ENCODE results near the gene ARHGAP15.

The ARHGAP15 gene

DNA sequence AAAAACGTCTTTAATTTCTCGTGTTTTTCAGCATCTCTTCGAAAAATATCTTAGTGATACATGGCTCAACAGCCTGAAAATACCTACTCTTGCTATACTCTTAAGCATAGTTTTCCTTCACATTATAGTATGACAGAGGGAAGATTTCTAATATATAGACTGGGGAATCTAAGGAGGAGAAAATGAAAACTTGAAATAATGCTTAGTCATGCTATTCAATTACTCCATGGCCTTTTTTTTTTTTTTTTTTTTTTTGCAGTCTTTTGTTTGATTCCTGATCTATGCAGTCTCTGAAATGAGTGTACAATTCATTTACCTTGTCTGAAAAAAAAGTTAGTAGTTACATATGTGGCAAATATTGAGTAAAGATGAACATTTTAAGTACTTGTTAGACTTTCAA, 337.8 kb downstream of the ARHGAP15 start:
- DNase-seq = no peak

DNA sequence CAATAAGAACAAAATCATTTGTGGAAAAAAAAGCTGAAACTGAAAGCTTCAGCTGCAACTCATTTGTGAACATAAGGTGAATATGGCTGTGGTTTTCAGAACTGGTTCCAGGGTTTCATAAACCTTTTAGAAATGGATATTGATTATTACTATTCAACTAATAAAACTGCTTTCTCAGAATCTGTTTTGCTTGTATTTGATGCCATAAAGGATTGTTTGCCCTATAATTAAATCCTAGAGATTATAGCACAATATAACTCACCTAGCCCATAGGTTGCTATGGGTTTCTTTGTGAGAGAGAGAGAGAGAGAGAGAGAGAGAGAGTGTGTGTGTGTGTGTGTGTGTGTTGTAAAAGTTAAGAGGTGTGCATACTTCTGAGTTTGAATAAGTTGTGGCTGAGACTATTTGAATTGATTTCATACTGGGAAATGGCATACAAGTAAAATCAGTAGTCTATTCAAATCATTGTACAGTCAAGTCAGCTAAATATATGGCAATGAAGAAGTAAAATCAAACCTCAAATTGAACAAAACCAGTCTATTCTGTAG, 339.2 kb downstream of the ARHGAP15 start:
- DNase-seq = no peak

DNA sequence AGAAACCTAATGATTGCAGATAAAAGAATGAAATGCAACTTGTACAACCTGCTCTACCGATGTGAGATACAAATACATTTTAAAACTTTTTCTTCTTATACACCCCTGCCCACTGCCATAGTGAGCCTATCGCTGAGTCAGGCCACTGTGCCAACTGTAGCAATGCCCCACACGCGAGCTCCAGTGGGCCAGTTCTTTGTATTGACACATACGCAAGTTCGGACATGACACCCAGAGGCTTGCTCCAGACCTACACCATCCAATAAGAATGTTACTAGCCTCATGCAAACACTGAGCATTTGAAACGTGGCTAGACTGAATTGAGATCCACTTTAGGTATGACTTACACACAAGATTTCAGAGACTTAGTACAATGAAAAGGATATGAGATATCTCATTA, 340.1 kb downstream of the ARHGAP15 start:
- no peak for DNase-seq

DNA sequence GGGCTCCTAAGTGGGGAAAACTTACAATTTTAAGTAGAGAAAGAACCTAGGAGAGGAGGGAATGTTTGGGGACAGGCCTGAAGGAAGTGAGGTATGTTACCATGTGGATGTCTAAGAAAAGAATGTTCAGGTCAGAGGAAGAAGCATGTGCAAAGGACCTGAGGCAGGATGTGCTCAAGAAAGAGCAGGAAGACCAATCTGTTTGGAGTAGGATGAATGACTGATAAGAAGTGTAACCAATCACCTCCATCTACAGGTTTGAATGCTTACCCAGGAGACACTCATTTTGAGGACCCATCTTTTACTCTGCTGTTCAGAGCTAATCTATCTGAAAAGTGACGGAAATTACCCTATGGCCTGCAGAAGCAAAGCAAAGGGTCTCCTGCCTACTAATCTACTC, 342.3 kb downstream of the ARHGAP15 start:
- no peak for DNase-seq

DNA sequence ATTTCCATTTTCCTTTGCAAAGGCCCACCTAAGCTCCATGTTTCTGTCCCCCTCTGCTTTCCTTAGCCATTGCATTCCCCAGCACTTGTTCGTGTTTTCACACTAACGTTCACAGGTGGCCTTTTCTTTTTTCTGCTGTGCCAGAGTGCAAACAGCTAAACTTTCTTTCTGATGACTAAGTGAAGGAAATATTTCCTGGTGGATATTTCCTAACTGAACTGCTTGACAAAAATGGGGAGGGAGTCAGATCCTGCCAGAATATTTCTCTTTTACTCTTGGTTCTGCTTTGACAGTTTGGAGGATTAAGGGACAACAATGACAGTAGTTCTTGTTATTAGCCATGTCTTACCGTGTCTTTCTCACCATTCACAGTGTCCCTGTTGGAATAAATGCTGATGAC, 344.0 kb downstream of the ARHGAP15 start:
- DNase-seq = no peak

DNA sequence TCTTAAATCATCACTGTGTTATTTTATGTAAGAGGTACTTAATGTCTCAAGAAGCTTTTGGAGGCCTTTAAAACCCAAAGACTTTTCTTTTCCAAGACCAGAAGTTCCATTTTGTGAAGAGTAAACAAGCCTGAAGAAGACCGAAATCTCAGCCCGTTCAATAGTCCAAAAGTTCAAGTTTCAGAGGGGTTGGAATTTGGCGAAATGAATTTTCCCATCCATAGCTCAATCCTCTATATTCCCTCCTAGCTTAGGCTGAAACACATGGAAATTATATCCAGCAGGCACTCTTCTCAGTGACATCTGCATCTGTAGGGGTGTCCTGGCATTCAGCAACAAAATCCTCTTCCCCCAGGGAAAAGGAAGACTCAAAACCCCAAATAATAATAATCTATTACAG, 344.6 kb downstream of the ARHGAP15 start:
- DNase-seq = no peak

DNA sequence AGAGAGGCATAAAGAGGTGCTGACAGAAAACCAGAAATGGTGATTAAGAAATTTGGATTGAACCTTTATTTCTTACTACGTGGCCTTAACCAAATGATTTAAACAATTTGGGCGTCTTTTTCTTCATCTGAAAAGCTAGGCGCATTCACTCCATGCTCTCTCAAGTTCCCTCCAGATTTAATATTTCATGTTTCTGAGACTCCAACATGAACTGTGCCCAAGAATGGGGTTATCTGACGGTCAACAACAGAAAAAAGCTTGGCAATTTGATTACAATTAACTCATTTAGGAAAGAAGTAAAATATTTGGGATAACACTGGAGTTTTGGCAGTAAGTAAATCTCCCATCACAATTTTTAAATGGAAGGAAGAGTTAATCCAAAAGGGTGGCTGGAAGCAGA, 345.4 kb downstream of the ARHGAP15 start:
- no peak for DNase-seq

DNA sequence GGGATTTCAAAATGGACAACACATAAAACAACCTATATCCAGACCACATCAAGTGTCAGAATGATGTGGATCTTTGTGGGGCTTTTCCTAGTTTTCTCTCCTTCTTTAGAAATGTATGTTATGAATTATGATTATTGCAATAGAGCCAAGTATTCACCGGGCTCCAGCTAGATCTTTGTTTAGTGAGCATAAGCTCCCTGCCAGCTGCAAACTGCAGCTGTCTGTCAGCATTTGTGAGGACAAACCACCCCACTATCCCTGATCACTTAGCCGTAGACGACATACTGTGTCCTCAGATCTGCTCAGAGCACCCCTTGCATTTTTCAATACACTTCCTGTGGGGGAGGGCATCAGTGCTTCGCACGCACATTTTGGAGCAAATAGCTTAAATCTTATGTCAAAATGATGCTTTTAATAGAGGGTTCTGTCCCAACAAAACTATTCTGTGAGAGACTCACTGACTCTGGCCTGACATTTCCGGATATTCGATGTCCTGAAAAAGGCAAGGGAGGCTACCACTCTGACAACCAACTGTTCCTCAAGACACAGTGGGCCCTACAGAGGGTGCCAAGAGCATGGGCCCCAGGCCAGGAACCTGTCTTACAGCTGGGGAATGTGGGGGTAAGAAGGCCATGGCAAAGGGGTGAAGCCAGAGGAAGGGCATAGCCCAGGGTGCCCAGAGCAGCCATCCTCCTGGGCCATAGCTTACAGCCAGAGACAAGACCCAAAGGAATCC, 346.0 kb downstream of the ARHGAP15 start:
- no peak for DNase-seq

DNA sequence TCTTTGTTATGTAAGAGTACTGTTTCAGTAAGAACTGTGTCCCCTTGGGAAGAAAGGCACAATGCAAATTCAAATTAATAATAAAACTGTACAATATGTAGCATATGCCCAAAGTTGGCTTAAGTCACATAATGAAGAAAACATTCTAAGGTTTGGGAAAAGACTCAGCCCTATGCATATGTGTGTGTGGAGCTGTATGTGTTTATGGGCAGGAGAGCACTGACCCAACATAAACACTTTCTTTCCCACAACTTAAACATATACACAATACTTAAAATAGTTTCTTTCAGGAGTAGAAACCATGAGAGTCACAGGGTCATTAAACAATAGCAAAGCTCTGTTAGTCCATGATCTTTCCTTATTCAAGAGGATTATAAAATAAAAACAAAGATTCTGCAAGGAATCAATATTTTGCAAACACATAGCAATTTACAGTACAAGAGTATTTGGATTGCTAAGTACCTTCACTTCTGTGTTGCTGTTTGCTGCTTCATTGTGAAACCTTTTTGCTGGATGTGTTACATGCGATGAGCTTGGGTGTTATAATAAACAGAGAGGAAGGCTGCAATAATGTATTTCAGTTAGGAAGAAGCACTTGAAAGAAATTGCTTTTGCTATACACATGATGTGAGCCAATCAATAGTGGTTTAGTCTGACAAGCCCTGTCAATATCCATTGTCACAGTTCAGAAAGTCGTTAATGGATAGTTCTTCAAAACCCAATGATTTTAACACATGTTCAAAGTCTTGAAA, 347.3 kb downstream of the ARHGAP15 start:
- DNase-seq = no peak

DNA sequence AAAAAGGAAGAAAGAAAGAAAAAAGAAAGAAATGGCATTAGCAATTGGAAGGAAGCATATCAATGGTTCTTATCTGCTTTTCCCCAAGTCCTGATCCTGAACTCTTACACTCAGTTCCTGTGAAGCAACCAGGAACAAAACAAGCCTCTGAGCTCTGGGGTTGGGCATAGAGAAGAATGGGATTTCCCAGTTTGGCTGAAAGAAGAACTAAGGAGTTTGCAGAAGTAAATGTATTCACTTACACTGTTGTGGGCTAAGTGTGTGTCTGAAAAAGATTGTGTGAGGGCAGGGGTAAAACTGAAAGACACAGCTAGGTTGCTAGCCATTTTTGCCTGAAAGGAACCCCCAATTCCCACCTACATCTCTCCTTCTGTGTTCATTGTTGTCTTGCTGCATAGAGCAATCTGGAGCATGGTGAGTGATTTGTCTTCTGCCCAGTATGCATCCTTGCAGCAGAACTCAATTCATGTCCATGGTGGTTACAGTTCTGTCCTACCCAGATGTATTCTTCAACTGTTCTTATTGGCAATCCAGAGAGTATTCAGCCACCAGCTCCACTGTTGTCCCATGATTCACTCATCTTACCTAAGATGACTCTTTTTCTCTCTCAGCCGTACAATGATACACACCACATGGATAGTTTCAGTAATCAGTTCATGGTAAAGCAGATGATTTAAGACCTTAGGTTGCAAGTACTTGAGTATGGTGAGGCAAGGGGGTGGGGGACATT, 348.7 kb downstream of the ARHGAP15 start:
- no peak for DNase-seq

DNA sequence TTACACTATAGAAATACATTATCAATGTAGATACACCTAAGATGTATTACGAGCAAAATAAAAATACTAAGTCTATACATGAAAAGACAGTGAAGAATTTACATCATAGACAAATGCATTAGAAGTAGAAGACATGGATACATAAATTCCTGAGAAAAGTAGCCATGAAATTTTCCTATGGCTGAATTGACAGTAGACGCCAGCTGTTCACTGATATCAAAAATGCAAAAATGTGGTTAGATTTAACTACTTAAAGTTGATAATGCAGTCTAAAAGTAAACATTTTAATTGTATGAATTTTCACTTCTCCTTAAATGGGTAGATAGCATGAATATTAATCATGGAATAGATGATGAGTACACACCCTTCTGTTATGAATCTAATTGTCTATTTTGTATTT, 350.9 kb downstream of the ARHGAP15 start:
- DNase-seq = no peak

DNA sequence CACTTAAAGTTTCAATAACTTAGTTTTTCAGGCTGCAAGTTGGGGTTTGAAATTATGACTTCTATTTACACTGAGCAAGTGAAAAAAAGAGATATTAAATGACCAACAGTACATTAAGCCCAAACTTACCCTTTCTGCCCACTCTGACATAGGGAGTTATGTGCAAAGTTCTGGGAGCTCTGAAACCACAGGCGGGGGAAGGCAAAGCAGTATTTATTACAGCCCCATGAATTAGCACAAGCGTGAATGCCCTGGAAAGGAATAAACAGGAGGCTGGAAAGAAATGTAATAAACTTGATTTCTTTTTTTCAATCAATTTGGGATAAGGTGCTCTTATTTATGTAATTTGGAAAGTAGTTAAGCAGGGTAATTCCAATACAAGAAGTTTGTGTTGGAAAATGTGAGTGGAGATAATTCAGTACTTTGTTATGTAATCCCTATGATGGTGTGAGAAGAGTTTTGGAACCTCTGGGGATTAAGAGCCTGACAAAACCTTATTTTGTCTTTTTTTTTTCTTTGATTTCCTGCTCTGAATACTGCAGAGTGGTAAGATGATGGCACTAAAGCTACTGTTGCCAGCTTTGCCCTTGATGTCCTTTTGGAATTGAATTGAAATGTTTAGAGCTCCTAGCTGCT, 351.5 kb downstream of the ARHGAP15 start:
- no peak for DNase-seq

DNA sequence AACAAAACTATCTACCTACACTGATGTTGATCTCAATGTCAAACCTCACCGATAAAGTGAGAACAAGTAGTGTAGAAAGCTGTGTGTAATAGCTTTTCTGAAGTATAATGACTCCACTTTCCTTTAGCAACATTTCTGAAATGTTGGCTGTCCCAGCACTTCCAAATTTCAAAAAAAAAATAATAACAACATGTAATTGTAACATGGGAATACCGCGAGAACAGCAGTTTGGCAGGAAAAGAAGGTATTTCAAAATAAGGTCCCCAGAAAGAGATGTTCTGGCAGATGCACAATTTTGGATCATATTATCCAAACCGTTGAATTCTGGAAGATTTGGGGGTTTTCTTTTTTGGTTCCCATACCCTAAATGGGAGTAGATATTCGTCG, 352.0 kb downstream of the ARHGAP15 start:
- no peak for DNase-seq

DNA sequence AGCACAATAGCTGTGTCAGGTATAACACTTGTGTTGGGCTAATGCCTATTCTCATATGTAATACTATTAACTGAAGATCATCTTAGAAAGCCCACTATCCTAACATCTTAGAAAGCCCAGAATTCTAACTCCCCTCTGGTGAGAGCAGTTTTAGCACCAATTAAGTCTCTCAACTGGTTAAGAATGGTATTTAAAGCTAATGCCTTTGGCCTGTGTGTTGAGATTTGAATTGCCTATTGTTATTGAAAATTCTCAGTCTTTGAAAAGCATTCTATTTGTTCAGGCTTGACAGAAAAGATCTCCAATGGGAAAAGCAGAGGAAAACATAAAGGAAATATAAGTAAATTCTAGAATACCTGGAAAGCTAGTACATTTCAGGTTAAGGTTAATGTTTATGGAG, 352.5 kb downstream of the ARHGAP15 start:
- DNase-seq = no peak

DNA sequence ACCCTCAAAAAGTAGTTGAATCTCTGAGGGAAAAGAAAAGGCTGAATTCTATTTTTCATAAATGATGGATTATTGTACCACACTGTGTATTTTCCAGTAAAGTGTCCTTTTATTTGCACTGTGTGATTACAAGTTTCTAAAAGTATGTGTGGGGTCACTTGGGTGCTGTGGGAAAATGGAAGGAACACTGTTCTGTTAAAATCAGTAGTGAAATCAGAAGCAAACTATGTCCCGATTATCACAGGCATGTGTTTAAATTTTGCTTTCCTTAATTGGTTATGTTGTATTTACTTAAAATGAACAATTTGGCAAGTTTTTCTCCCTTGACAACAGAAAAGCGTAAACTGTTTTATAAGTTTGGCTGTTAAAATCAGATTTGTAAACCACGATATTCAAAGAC, 353.1 kb downstream of the ARHGAP15 start:
- DNase-seq = no peak

DNA sequence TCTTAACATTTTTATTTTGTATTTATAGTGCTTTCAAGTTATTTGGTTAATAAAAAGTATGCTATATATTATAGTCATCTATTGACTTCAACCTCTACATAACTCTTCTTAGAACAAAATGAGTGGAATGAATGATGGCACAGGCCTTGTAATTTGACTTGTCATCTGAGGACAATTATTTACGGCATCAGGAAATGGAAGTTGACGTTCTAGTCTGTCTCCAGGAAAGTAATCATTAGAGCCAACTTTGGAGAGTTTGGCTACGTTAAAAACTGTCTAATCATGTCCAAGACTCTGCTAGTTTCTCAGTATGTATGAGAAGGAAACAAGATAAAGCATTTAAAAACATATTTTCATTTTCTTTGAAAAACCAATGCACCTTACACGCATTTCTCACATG, 353.6 kb downstream of the ARHGAP15 start:
- DNase-seq = no peak

DNA sequence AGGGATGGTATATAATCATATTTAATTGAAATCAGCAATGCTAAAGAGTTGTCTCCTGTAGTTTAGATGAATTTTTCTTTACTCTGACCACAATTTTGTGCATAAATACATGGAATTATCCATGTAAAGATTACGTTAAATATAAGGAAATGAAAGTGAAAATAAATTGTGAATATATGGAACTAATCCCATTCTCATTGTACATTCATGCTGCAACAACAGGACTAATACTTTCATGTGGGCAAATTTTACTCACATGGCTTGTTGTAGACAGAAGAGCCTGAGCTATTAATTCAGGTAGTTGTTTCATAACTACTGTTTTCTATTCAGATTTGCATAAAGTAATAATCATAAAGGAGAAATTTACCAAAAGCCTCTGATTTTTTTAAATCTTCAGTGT, 357.8 kb downstream of the ARHGAP15 start:
- DNase-seq = no peak

DNA sequence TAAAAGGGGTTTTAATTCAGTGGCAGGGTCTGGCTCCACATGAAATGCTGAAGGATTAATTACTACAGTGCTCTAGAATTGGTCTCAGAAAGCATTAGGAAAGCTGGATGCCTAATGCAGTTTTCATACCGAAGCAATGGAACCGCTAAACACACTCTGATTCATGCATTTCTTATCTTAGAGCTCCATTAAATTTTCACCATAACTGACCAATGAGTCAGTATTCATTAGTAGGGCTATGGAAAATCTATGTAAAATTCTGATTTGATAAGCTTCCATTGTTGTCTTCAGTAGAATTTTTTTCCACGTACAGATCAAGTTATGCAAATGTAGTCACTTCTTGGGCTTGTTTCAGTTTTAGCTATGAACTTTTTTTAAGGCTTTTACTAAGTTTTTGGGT, 359.9 kb downstream of the ARHGAP15 start:
- no peak for DNase-seq

DNA sequence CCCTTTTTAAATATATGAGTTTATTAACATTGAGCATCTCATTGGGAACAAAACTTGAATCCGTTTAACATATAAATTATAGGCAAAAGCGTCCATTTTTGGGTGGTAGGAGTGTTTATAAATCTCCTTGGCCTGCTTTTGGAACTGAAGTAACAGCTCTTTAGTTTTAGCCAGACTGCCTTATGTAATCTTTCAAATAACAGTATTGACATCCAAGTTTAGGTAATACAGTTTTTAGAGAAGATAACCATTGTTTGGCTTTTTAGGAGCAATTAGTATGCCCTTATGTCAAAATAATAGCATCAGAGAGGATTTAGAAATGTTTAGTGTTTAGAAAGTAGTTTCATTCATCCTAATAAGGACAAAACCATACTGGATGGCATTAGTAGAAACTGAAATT, 361.9 kb downstream of the ARHGAP15 start:
- DNase-seq = no peak

DNA sequence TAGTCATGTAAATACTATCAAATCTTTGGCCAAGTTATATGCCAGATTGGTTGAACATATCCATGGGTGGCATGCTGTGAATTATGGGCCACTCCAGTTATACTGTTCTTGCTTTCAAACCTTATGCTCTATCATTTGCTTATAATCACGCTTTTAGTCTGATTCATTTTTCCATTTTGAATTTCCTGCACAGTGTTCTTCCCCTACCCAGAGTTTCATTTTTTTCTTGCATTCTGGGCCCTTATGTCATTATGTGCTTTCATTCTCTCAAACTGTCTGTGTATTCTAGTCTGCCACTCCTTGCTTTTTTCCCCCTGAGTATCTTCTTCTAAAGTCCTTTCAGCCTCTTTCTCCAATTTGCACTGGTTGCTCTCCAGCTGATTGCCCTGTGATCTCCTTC, 364.1 kb downstream of the ARHGAP15 start:
- DNase-seq = no peak

DNA sequence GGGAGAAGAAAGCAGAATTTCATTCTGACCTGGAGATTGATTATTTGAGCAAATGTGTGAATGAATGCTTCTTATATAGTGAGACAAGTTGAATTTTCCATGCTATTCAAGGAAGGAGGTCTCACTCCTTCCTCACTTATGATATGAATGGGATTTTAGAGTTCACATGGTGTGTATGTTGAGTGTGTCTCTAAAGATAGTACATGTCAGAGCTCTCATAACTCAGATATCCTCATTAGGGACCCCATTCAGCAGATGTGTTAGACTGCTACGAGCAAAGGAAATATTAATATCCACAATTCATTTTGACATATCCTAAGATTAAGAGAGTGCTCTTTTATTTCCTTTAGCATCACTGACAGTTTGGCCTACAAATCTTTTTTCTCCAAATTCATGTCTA, 368.5 kb downstream of the ARHGAP15 start:
- no peak for DNase-seq

DNA sequence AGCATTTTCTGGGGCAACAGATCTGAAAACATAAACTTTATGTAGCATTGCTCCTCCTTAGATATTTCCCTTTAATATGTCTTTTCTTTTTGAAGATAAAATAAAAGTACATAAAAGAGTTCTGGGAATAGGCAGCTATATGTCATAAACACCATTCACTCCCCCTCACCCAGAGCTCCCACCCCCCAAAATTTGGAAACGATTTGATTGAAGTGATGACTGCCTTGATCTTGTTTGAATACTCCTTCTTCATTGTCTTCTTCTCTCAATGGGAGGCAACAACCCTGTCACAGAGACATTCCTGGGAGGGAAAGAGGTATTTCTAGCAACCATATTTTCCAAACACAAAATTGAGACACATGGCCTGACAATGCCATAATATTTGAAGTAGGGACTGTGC, 369.3 kb downstream of the ARHGAP15 start:
- DNase-seq = no peak

DNA sequence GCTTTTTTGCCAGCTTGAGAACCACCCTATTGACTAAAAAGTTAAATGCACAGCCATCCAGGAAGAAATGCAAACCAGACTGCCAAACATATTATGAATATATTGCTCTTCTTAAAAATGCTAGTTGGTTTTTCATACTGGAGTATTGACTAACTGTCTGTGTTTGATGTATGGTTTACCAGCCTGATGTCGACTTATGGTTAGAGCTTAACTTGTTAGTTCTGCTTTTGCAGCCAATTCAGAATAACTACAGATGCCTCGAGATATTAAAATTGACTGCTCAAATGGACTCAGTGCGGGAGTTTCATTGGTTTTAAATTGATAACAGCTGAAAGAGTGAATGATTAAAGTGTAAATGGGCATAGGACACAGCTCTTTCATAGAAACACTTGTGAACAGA, 369.8 kb downstream of the ARHGAP15 start:
- no peak for DNase-seq
